HFFc6 (cell line): ENCODE measurements around the gene SESN3. TPM values are rescaled to one million over a fixed set of nuclear protein-coding genes. Genes with fewer than 3 reads are reported as not detected.

Source experiments
- DNase-seq: peaks from one replicate; pipeline ENCODE4 v3.0.0-alpha.2; 2018
- H3K27ac Mint-ChIP-seq: 2 replicates; pipeline ENCODE4 v1.8.0; 2020; ENCODE audit warnings: mild to moderate bottlenecking, mixed read lengths
- H3K27me3 Mint-ChIP-seq: 2 replicates; pipeline ENCODE4 v1.8.0; 2021; ENCODE audit warnings: mild to moderate bottlenecking, moderate library complexity, mixed read lengths; ENCODE audit not compliant: insufficient read depth
- H3K36me3 Mint-ChIP-seq: 2 replicates; pipeline ENCODE4 v1.8.0; 2021; ENCODE audit warnings: low read depth, mixed read lengths
- H3K4me1 Mint-ChIP-seq: 2 replicates; pipeline ENCODE4 v1.8.0; 2020; ENCODE audit warnings: low read depth, mixed read lengths
- H3K4me3 Mint-ChIP-seq: 2 replicates; pipeline ENCODE4 v1.8.0; 2020; ENCODE audit warnings: mild to moderate bottlenecking, moderate library complexity, mixed read lengths
- H3K9me3 Mint-ChIP-seq: 2 replicates; pipeline ENCODE4 v1.8.0; 2020; ENCODE audit warnings: mild to moderate bottlenecking, mixed read lengths
- CTCF ChIP-seq: fragments of 200-600 bp; sonication (generic); IDR thresholded peaks from 2 replicates; pipeline ENCODE4 v1.5.0; 2021; ENCODE audit warnings: antibody characterized with exemption, mild to moderate bottlenecking
- total RNA-seq, 6 experiments: library from RNA; stranded (reverse); fragmentation: NEBNext Ultra II Directional; extraction: Animal tissue kit (Norgen Biotek cat#: 25700); gene quantifications; 2 replicates in 1 of 6; 3 replicates in 5 of 6; pipeline ENCODE4 v1.2.3, GENCODE V29; 2021

SESN3 gene
- total RNA-seq, 6 experiments from 2014 or later = 0.12 to 0.28 (median 0.21) TPM

DNA sequence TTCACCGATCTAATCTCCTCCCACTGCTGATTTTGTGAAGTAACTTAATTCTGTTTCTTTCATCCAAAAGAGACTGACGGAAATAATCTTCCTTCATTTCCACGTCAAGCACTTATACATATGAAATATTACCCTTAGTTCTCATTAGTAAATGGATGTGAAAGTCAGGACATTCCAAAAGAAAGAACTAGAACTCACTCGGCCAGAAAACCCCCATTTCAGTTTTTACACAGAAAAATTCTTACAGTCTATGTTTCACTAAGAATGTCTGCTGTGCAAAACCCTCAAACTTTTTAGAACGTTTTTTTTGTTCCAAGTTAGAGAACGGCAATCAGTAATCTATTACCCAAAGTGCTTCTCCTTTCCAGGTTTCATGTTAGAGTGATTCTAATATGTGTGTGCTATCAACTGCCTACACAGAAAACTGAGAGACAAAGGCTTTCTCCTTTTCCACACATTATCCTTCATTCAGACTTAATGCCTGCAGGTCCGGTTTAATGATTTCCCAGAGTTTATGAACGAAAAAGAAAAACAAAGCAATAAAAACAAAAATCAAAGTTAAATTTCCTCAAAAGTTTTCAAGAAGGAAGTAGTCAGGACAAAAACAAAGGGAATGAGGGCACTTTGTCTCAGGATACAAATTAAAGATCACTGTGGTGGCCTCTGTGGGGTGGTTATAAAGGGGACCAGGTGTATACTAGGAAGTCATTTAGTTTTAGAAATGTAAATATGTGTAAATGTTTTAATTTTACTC is 11.3 kb upstream of the SESN3 start:
- peaks cover 4% of the 10 kb centered on the region; the same call in 1 of the 2 replicates for H3K27me3 Mint-ChIP-seq
- no peaks in the 10 kb centered on the region for H3K36me3 Mint-ChIP-seq
- H3K9me3 Mint-ChIP-seq = no peaks in the 10 kb centered on the region
- TF ChIP-seq CTCF = no peak
- H3K4me1 Mint-ChIP-seq = no peaks in the 10 kb centered on the region
- H3K27ac Mint-ChIP-seq = no peak overlapping the region
- no peak overlapping the region for H3K4me3 Mint-ChIP-seq
- DNase-seq = no peak

DNA sequence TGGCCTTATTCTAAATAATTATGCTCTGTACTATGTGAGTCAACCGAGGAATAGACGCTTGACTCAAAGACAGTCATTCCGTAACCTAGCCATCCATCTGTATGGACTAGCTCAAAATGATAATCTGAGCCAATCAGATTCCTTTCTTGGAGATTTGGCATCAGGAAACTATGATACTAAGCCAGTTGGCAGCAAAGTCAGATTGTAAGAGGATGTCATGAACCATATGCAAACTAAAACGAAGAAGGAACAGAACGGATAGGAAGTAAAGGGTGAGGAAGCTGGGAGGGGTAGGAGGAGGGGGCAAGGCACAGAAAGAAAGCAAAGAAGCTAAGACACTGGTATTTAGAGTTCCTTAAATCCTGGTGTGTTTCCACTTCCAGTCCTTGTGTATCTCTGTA is 10.7 kb upstream of the SESN3 start:
- TF ChIP-seq CTCF = no peak
- Mint-ChIP-seq H3K27ac (no peak overlapping the region), H3K9me3 (no peaks in the 10 kb centered on the region), H3K27me3 (peaks cover 4% of the 10 kb centered on the region; the same call in 1 of the 2 replicates), H3K4me1 (no peaks in the 10 kb centered on the region), H3K4me3 (no peak overlapping the region), H3K36me3 (no peaks in the 10 kb centered on the region)
- no peak for DNase-seq

DNA sequence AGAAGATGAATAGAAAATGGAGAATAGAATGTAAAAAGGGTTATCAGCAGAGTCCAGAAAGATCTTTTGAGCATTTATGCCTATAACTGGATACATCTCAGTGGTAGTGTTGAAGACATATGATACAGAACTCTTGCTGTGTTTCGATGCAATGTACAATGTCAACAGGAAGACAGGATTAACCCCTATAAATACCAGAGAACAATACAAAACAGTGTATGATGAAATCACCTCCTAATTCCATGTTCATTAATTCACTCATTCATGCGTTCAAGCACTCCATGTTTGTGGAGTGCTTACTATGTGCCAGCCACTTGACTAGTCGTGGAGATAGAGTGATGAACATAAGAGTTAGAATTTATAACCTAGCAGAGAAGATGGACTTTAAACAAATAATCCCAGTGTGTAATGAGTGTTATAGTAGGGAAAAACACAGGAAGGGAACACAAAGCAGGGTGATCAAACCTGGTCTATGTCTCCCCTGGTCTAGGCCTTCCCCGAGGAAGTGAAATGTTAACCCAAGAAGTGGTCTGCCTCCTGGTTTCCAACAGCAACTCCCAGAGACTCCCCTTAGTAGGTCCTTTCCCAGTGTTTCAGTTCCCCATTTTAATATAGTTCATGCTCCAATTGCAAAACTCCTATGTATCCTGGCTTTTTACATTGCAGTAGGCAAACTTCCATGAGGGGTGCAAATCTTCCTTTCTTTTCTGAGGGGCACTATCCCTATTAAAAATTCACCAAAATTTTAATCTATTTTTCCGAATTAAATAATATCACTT is 9.1 kb upstream of the SESN3 start:
- H3K4me1 Mint-ChIP-seq = no peaks in the 10 kb centered on the region
- H3K36me3 Mint-ChIP-seq = no peaks in the 10 kb centered on the region
- H3K9me3 Mint-ChIP-seq = no peaks in the 10 kb centered on the region
- H3K27ac Mint-ChIP-seq = no peak overlapping the region
- H3K4me3 Mint-ChIP-seq = no peak overlapping the region
- no peak for TF ChIP-seq CTCF
- peaks cover 4% of the 10 kb centered on the region; the same call in 1 of the 2 replicates for H3K27me3 Mint-ChIP-seq
- no peak for DNase-seq

- Mint-ChIP-seq H3K4me1 (peaks cover 14% of the 10 kb centered on the region), H3K9me3 (no peaks in the 10 kb centered on the region), H3K4me3 (no peak overlapping the region), H3K36me3 (no peaks in the 10 kb centered on the region), H3K27me3 (peaks cover 20% of the 10 kb centered on the region), H3K27ac (no peak overlapping the region)
- TF ChIP-seq CTCF = no peak
- no peak for DNase-seq
Measured at GRCh38 chr11:95232666-95233065, 1.7 kb upstream of the SESN3 start.

- no peak for DNase-seq
- H3K27me3 Mint-ChIP-seq = peaks cover 20% of the 10 kb centered on the region
- no peaks in the 10 kb centered on the region for H3K9me3 Mint-ChIP-seq
- TF ChIP-seq CTCF = no peak
- no peak overlapping the region for H3K4me3 Mint-ChIP-seq
- no peak overlapping the region for H3K27ac Mint-ChIP-seq
- no peaks in the 10 kb centered on the region for H3K36me3 Mint-ChIP-seq
- peaks cover 14% of the 10 kb centered on the region for H3K4me1 Mint-ChIP-seq
Measured at GRCh38 chr11:95231881-95232605, 1.0 kb upstream of the SESN3 start.
